Measurements from ENCODE around the gene PAPPA2. TPM values are rescaled to one million over a fixed set of nuclear protein-coding genes. Genes with fewer than 3 reads are reported as not detected.

PAPPA2 gene
- total and polyA plus RNA-seq, 7 experiments from 2014 or later: 0.07 to 0.29 (median 0.21) TPM; not detected in 4

DNA sequence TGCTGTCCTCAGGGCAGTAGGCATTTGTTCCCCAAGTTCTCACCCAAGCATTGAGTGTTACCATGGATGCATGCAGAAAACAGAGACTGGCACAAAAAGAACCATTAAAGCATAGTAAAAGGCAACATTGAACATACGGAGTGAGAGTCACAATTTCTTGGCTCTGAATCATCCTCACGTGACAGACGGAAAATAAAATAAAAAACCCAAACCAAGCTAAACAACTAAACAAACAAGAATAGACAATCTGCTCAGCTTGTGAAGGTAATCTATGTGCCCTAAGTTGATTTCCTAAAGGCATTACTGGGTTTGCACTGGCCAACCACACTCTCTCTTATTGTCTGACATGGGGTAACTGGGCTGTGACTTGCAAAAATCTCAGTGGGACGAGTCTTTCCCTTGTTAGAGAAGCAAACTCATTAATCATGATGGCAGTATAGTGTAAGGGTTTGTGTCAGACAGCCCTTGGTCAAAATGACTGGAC is 395.5 kb downstream of the PAPPA2 start:
- intact Hi-C loops (cut with micrococcal nuclease): no loop called here
- DNase-seq (no peak), ATAC-seq (no peak)
- H3K36me3 ChIP-seq (ENCODE audit: control insufficient read depth in 2 of 3, insufficient read depth in 3 of 3, low read length in 3 of 3): no peaks in the 10 kb centered on the region
- Mint-ChIP-seq H3K27me3 (peaks cover 0 to 17% (median 6%) of the 10 kb centered on the region in 5 donors), H3K9me3 (peaks cover 0 to 9% (median 2%) of the 10 kb centered on the region in 11 donors), H3K27ac (no peak overlapping the region), H3K4me1 (no peaks in the 10 kb centered on the region), H3K36me3 (no peaks in the 10 kb centered on the region), H3K4me3 (no peak overlapping the region)
- H3K4me1 ChIP-seq (ENCODE audit: control insufficient read depth in 2 of 2, insufficient read depth in 2 of 2, low read length in 2 of 2): no peaks in the 10 kb centered on the region
- ChIA-PET CTCF (no interaction called here), POLR2A (no interaction called here)
- H3K27me3 ChIP-seq (ENCODE audit: control insufficient read depth in 2 of 2, insufficient read depth in 2 of 2, low read length in 2 of 2): no peaks in the 10 kb centered on the region
- no peaks in the 10 kb centered on the region for H3K9me3 ChIP-seq (ENCODE audit: control insufficient read depth in 2 of 3, low read length in 3 of 3)
- H3K27ac ChIP-seq (ENCODE audit: low read depth, low read length): no peak overlapping the region
- H3K4me3 ChIP-seq (ENCODE audit: low read length): no peak overlapping the region

DNA sequence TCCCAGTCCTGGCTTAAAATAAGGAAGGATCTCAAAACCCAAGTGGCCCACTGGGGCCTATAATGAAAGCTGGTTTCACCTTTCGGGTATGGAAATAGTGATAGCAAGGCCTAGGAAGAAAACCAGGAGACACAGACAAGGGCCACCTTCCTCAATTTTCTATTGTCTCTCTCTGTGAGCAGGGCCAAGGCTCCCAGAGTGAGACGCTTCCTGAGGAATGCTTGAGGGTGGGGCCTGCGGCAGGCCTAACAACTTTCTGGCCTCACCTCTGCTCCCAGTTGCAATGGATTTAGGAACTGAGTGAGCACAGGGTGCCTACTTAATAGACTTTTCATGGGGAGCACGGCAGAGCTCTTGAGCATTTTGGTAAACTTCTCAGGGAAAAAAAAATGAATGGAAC is 400.6 kb downstream of the PAPPA2 start:
- Histone ChIP-seq H3K9me3 (ENCODE audit: control insufficient read depth in 2 of 3, low read length in 3 of 3) (no peaks in the 10 kb centered on the region), H3K27me3 (ENCODE audit: control insufficient read depth in 2 of 2, insufficient read depth in 2 of 2, low read length in 2 of 2) (no peaks in the 10 kb centered on the region), H3K4me1 (ENCODE audit: control insufficient read depth in 2 of 2, insufficient read depth in 2 of 2, low read length in 2 of 2) (no peaks in the 10 kb centered on the region), H3K27ac (ENCODE audit: low read depth, low read length) (no peak overlapping the region), H3K4me3 (ENCODE audit: low read length) (no peak overlapping the region), H3K36me3 (ENCODE audit: control insufficient read depth in 2 of 3, insufficient read depth in 3 of 3, low read length in 3 of 3) (no peaks in the 10 kb centered on the region)
- no peak for ATAC-seq
- no peak overlapping the region for H3K4me3 Mint-ChIP-seq
- no peaks in the 10 kb centered on the region for H3K4me1 Mint-ChIP-seq
- DNase-seq: no peak
- ChIA-PET POLR2A (no interaction called here), CTCF (no interaction called here)
- H3K27ac Mint-ChIP-seq: no peak overlapping the region
- intact Hi-C loops (cut with micrococcal nuclease): no loop called here
- peaks cover 0 to 19% (median 2%) of the 10 kb centered on the region in 5 donors for H3K27me3 Mint-ChIP-seq
- H3K36me3 Mint-ChIP-seq: no peaks in the 10 kb centered on the region
- peaks cover 0 to 10% (median 4%) of the 10 kb centered on the region in 11 donors for H3K9me3 Mint-ChIP-seq

DNA sequence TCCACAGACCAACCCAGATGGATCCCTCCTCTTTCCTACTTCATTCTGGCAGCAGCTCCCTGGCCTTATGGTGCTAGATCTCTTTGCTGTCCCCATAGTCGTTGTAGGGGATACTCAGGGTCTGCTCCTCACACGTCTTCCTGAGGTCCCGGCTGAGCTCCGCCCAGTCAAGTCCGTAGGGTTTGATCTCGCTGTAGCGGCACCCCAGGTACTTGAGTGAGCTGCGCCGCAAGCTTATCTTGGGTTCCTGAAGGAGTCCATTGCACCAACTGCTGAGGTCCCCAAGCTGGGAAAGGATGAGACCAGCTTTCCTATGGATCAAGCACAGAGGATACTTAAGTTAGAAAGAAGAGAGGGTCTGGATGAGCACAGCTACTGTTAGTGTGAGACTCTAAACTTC is 401.2 kb downstream of the PAPPA2 start:
- Histone ChIP-seq H3K4me1 (ENCODE audit: control insufficient read depth in 2 of 2, insufficient read depth in 2 of 2, low read length in 2 of 2) (no peaks in the 10 kb centered on the region), H3K27me3 (ENCODE audit: control insufficient read depth in 2 of 2, insufficient read depth in 2 of 2, low read length in 2 of 2) (no peaks in the 10 kb centered on the region), H3K36me3 (ENCODE audit: control insufficient read depth in 2 of 3, insufficient read depth in 3 of 3, low read length in 3 of 3) (no peaks in the 10 kb centered on the region), H3K27ac (ENCODE audit: low read depth, low read length) (no peak overlapping the region), H3K4me3 (ENCODE audit: low read length) (no peak overlapping the region), H3K9me3 (ENCODE audit: control insufficient read depth in 2 of 3, low read length in 3 of 3) (no peaks in the 10 kb centered on the region)
- intact Hi-C loops (cut with micrococcal nuclease): no loop called here
- no peak overlapping the region for H3K4me3 Mint-ChIP-seq
- no peak overlapping the region for H3K27ac Mint-ChIP-seq
- DNase-seq (no peak), ATAC-seq (no peak)
- H3K36me3 Mint-ChIP-seq: no peaks in the 10 kb centered on the region
- H3K9me3 Mint-ChIP-seq: peaks cover 0 to 9% (median 3%) of the 10 kb centered on the region in 11 donors
- H3K27me3 Mint-ChIP-seq: peaks cover 0 to 17% (median 2%) of the 10 kb centered on the region in 5 donors
- ChIA-PET CTCF (no interaction called here), POLR2A (no interaction called here)
- H3K4me1 Mint-ChIP-seq: no peaks in the 10 kb centered on the region

DNA sequence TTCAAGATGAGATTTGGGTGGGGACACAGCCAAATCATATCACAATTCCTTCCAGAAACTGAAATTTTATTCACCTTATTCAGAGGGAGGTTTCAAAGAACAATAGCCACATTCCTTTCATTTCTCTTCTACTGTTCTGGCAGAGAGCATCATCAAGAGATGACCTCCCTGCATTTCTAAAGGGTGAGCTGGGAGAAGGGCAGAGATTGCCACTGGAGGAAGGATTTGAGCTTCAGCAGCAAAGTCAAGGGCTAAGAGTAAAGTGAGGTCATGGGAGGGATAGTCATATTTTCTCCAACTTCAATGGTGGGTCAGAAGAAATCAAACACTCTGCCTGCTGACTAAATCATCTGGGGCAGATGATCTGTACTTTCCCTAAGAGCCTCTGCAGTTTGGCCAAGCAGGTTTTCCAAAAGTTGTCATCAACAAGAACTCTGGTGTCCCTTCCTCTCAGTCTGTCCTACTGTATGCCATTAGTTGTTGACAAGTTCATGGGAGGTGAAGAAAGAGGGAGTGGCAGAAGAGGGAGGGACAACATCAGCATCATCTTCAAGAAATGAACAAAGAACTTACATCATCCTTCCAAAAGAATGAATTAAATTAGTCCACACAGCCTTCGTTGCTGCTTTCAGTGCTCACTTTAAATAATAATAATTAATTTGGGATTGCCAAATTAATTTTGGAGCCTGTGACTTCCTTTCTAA is 403.2 kb downstream of the PAPPA2 start:
- intact Hi-C loops (cut with micrococcal nuclease): no loop called here
- ChIA-PET POLR2A (no interaction called here), CTCF (no interaction called here)
- ATAC-seq (no peak), DNase-seq (no peak)
- Histone ChIP-seq H3K9me3 (ENCODE audit: control insufficient read depth in 2 of 3, low read length in 3 of 3) (no peaks in the 10 kb centered on the region), H3K36me3 (ENCODE audit: control insufficient read depth in 2 of 3, insufficient read depth in 3 of 3, low read length in 3 of 3) (no peaks in the 10 kb centered on the region), H3K27ac (ENCODE audit: low read depth, low read length) (no peak overlapping the region), H3K4me3 (ENCODE audit: low read length) (no peak overlapping the region), H3K27me3 (ENCODE audit: control insufficient read depth in 2 of 2, insufficient read depth in 2 of 2, low read length in 2 of 2) (no peaks in the 10 kb centered on the region), H3K4me1 (ENCODE audit: control insufficient read depth in 2 of 2, insufficient read depth in 2 of 2, low read length in 2 of 2) (no peaks in the 10 kb centered on the region)
- H3K4me3 Mint-ChIP-seq: no peak overlapping the region
- H3K9me3 Mint-ChIP-seq: peaks cover 0 to 12% (median 2%) of the 10 kb centered on the region in 11 donors
- no peaks in the 10 kb centered on the region for H3K4me1 Mint-ChIP-seq
- peaks cover 0 to 19% (median 2%) of the 10 kb centered on the region in 5 donors for H3K27me3 Mint-ChIP-seq
- H3K27ac Mint-ChIP-seq: no peak overlapping the region
- H3K36me3 Mint-ChIP-seq: no peaks in the 10 kb centered on the region

DNA sequence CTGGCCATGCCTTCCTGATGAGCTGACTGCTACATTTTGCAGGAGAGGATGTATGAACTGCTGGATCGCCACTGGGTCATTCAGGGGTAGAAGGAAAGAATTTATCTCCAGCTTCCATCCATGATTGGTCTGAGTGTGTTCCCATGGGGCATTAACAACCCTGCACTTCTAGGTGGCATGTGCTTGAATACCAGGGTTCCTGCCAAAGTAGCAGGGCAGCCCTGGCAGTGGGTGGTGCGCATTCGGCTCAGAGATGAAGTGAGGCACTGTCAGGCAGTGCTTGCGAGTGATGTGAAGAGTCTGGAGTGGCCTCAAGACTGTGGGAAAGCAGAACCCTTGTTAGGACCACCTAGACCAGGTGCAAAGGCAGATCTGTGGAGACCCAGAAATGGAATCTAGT is 406.6 kb downstream of the PAPPA2 start:
- H3K27ac ChIP-seq (ENCODE audit: low read depth, low read length): no peak overlapping the region
- no peaks in the 10 kb centered on the region for H3K36me3 Mint-ChIP-seq
- H3K36me3 ChIP-seq (ENCODE audit: control insufficient read depth in 2 of 3, insufficient read depth in 3 of 3, low read length in 3 of 3): no peaks in the 10 kb centered on the region
- H3K27me3 ChIP-seq (ENCODE audit: control insufficient read depth in 2 of 2, insufficient read depth in 2 of 2, low read length in 2 of 2): no peaks in the 10 kb centered on the region
- no peaks in the 10 kb centered on the region for H3K4me1 ChIP-seq (ENCODE audit: control insufficient read depth in 2 of 2, insufficient read depth in 2 of 2, low read length in 2 of 2)
- H3K27ac Mint-ChIP-seq: no peak overlapping the region
- no peaks in the 10 kb centered on the region for H3K4me1 Mint-ChIP-seq
- no peak overlapping the region for H3K4me3 Mint-ChIP-seq
- DNase-seq (no peak), ATAC-seq (no peak)
- CTCF ChIA-PET: no interaction called here
- no peak overlapping the region for H3K4me3 ChIP-seq (ENCODE audit: low read length)
- POLR2A ChIA-PET: no interaction called here
- H3K9me3 ChIP-seq (ENCODE audit: control insufficient read depth in 2 of 3, low read length in 3 of 3): no peaks in the 10 kb centered on the region
- peaks cover 0 to 14% (median 0%) of the 10 kb centered on the region in 5 donors for H3K27me3 Mint-ChIP-seq
- H3K9me3 Mint-ChIP-seq: peaks cover 0 to 9% (median 0%) of the 10 kb centered on the region in 11 donors
- intact Hi-C loops (cut with micrococcal nuclease): no loop called here

DNA sequence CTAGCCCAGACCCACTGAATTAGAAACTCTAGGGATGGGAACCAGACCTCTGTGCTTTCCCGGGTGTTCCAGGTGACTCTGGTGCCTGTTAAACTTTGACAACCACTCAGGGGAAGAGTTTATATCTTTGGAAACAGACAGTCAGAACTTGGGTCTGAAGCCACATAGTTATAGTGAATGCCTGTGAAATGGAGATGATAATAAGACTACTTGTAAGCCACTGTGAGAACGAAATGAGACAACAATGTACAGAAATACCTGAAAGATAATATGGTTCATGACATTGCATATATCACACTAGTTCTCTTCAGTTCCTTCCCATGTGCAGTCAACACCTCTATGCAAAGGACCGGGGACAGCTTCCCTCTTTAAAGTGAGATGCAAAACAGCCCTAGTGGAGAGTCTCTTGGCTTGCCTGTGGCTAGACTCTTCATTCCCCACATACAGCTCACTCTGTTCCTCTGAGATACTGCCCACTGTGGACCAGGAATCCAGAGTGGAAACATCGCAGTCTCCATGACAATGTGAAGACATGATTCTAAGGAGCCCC is 414.1 kb downstream of the PAPPA2 start:
- Histone ChIP-seq H3K27me3 (ENCODE audit: control insufficient read depth in 2 of 2, insufficient read depth in 2 of 2, low read length in 2 of 2) (no peaks in the 10 kb centered on the region), H3K27ac (ENCODE audit: low read depth, low read length) (no peak overlapping the region), H3K4me1 (ENCODE audit: control insufficient read depth in 2 of 2, insufficient read depth in 2 of 2, low read length in 2 of 2) (no peaks in the 10 kb centered on the region), H3K9me3 (ENCODE audit: control insufficient read depth in 2 of 3, low read length in 3 of 3) (no peaks in the 10 kb centered on the region), H3K36me3 (ENCODE audit: control insufficient read depth in 2 of 3, insufficient read depth in 3 of 3, low read length in 3 of 3) (no peaks in the 10 kb centered on the region), H3K4me3 (ENCODE audit: low read length) (no peak overlapping the region)
- no peaks in the 10 kb centered on the region for H3K4me1 Mint-ChIP-seq
- peaks cover 0 to 5% (median 0%) of the 10 kb centered on the region in 11 donors for H3K9me3 Mint-ChIP-seq
- intact Hi-C loops (cut with micrococcal nuclease): no loop called here
- no peak overlapping the region for H3K27ac Mint-ChIP-seq
- ATAC-seq (no peak), DNase-seq (no peak)
- H3K27me3 Mint-ChIP-seq: peaks cover 0 to 14% (median 0%) of the 10 kb centered on the region in 5 donors
- CTCF ChIA-PET: no interaction called here
- POLR2A ChIA-PET: no interaction called here
- no peak overlapping the region for H3K4me3 Mint-ChIP-seq
- H3K36me3 Mint-ChIP-seq: no peaks in the 10 kb centered on the region

DNA sequence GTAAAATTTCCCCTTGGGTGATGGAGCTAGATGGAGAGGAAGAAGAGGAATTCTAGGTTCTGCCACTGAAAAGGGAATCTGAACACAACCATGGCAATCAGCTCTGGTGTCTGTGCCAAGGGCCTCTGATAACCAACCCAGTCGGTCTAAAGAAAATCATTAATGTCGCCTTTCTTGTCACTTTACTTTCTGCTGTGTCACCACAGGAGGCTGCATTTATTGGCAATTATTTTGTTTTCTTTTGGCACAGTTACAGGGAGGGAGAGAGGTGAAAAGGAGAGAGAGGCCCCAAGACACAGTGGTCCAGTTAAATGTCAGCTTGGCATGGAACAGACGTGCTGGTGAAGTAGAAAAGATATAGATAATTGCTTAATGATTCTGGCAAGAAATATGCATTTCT is 414.6 kb downstream of the PAPPA2 start:
- Histone ChIP-seq H3K27me3 (ENCODE audit: control insufficient read depth in 2 of 2, insufficient read depth in 2 of 2, low read length in 2 of 2) (no peaks in the 10 kb centered on the region), H3K4me3 (ENCODE audit: low read length) (no peak overlapping the region), H3K4me1 (ENCODE audit: control insufficient read depth in 2 of 2, insufficient read depth in 2 of 2, low read length in 2 of 2) (no peaks in the 10 kb centered on the region), H3K27ac (ENCODE audit: low read depth, low read length) (no peak overlapping the region), H3K9me3 (ENCODE audit: control insufficient read depth in 2 of 3, low read length in 3 of 3) (no peaks in the 10 kb centered on the region), H3K36me3 (ENCODE audit: control insufficient read depth in 2 of 3, insufficient read depth in 3 of 3, low read length in 3 of 3) (no peaks in the 10 kb centered on the region)
- no peaks in the 10 kb centered on the region for H3K36me3 Mint-ChIP-seq
- H3K4me1 Mint-ChIP-seq: no peaks in the 10 kb centered on the region
- POLR2A ChIA-PET: no interaction called here
- H3K4me3 Mint-ChIP-seq: no peak overlapping the region
- ATAC-seq (no peak), DNase-seq (no peak)
- H3K27me3 Mint-ChIP-seq: peaks cover 0 to 14% (median 2%) of the 10 kb centered on the region in 5 donors
- intact Hi-C loops (cut with micrococcal nuclease): no loop called here
- peaks cover 0 to 4% (median 0%) of the 10 kb centered on the region in 11 donors for H3K9me3 Mint-ChIP-seq
- CTCF ChIA-PET: no interaction called here
- no peak overlapping the region for H3K27ac Mint-ChIP-seq
